Sigmoid colon (tissue), 7 donors: ENCODE data around the gene TACC2. TPM values are rescaled to one million over a fixed set of nuclear protein-coding genes. Genes with fewer than 3 reads are reported as not detected.

Experiments used
- DNase-seq: peaks from one replicate; pipeline ENCODE4 v3.0.0-alpha.2; 2019
- H3K27ac ChIP-seq, 4 donors: fragments of 200-600 bp; sonication (generic); one replicate each; pipeline ENCODE4 v1.5.1; 2016 to 2019; ENCODE audit warnings: mild to moderate bottlenecking in 1 of 4
- H3K27me3 ChIP-seq, 3 donors: fragments of 200-600 bp; sonication (generic); one replicate each; pipeline ENCODE4 v1.5.1; 2019; ENCODE audit warnings: mild to moderate bottlenecking in 1 of 3
- H3K36me3 ChIP-seq, 4 donors: fragments of 200-600 bp; sonication (generic); one replicate each; pipeline ENCODE4 v1.5.1; 2016 to 2019
- H3K4me1 ChIP-seq, 4 donors: fragments of 200-600 bp; sonication (generic); one replicate each; pipeline ENCODE4 v1.5.1; 2017 to 2019
- H3K4me3 ChIP-seq, 4 donors: fragments of 200-600 bp; sonication (generic); one replicate each; pipeline ENCODE4 v1.5.1; 2017 to 2019; ENCODE audit warnings: mild to moderate bottlenecking in 2 of 4, moderate library complexity in 1 of 4
- H3K9me3 ChIP-seq, 4 donors: fragments of 200-600 bp in 3 of 4; sonication (generic) in 3 of 4; one replicate each; pipeline versions ENCODE4 v1.5.1 to v1.6.1; 2013 to 2019
- EP300 ChIP-seq, 4 donors: sonication (generic); formaldehyde crosslinking; IDR thresholded peaks; one replicate each; pipeline ENCODE4 v1.6.1; 2017; ENCODE audit warnings: antibody characterized with exemption in 4 of 4
- POLR2A ChIP-seq, 2 donors: fragments of 450-650 bp; IDR thresholded peaks; one replicate each; pipeline ENCODE4 v1.6.1; 2016; ENCODE audit warnings: antibody characterized with exemption in 2 of 2, mild to moderate bottlenecking in 2 of 2, moderate library complexity in 2 of 2
- POLR2AphosphoS5 ChIP-seq, 4 donors: sonication (generic); formaldehyde crosslinking; IDR thresholded peaks; one replicate each; pipeline ENCODE4 v1.6.1; 2017; ENCODE audit warnings: antibody characterized with exemption in 4 of 4
- WGBS, 2 donors: extraction: QIAGEN DNeasy Blood & Tissue Kit; methylation state at CpG; one replicate each; pipeline ENCODE4 v1.1.7; 2013; 5-methylcytosine and 5-hydroxymethylcytosine counted together
- intact Hi-C: fragments of 100-400 bp; cut with DNase I; formaldehyde crosslinking; loops from one replicate; pipeline ENCODE4 v1.15.1; 2023
- polyA plus RNA-seq, 3 donors: library from polyadenylated mRNA; stranded (reverse); fragments of 200-250 nt; gene quantifications; one replicate each; pipeline ENCODE4 v1.2.3, GENCODE V29; 2013
- total RNA-seq, 4 donors: library from RNA; depleted of rRNA; stranded (reverse); fragments of >200 nt; gene quantifications; one replicate each; pipeline ENCODE4 v1.1.0, GENCODE V29; 2016
- TF ChIP-seq, protein P1 (sequence below), 4 experiments: fragments of 450-650 bp in 3 of 4; fragments of 200-600 bp in 1 of 4; IDR thresholded peaks; one replicate each; pipeline ENCODE4 v1.5.1; 2016 to 2019; ENCODE audit warnings: antibody characterized with exemption in 4 of 4, mild to moderate bottlenecking in 3 of 4, moderate library complexity in 2 of 4
- donor health status: healthy with polysubstance abuse.
- donor health status: Bipolar disorder and iron deficiency.
- donor health status: healthy.

The TACC2 gene
- total and polyA plus RNA-seq, 7 donors: 43.7 to 173 (median 71.0) TPM

- Histone ChIP-seq H3K4me3 (peak overlapping the region; percentile 18 to 39 (median 29)), H3K9me3 (no peaks in the 10 kb centered on the region), H3K27me3 (no peaks in the 10 kb centered on the region), H3K4me1 (peaks cover 0 to 72% (median 68%) of the 10 kb centered on the region in 4 donors), H3K27ac (peak overlapping the region; percentile 81 to 93 (median 86)), H3K36me3 (no peaks in the 10 kb centered on the region)
- DNase-seq: no peak
- no peak for TF ChIP-seq EP300 (IDR thresholded peaks at IDR 0.05)
- TF ChIP-seq, protein P1, sequence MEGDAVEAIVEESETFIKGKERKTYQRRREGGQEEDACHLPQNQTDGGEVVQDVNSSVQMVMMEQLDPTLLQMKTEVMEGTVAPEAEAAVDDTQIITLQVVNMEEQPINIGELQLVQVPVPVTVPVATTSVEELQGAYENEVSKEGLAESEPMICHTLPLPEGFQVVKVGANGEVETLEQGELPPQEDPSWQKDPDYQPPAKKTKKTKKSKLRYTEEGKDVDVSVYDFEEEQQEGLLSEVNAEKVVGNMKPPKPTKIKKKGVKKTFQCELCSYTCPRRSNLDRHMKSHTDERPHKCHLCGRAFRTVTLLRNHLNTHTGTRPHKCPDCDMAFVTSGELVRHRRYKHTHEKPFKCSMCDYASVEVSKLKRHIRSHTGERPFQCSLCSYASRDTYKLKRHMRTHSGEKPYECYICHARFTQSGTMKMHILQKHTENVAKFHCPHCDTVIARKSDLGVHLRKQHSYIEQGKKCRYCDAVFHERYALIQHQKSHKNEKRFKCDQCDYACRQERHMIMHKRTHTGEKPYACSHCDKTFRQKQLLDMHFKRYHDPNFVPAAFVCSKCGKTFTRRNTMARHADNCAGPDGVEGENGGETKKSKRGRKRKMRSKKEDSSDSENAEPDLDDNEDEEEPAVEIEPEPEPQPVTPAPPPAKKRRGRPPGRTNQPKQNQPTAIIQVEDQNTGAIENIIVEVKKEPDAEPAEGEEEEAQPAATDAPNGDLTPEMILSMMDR (IDR thresholded peaks at IDR 0.05): no peak
- TF ChIP-seq POLR2A (IDR thresholded peaks at IDR 0.05): no peak
- TF ChIP-seq POLR2AphosphoS5 (IDR thresholded peaks at IDR 0.05): no peak
- intact Hi-C loops: no loop called here
- WGBS, 2 donors: 76 to 83% methylated on average over 8 of the region's 8 CpGs
These were observed 139.0 kb downstream of the TACC2 start for GRCh38 chr10:122127943-122128342.

DNA sequence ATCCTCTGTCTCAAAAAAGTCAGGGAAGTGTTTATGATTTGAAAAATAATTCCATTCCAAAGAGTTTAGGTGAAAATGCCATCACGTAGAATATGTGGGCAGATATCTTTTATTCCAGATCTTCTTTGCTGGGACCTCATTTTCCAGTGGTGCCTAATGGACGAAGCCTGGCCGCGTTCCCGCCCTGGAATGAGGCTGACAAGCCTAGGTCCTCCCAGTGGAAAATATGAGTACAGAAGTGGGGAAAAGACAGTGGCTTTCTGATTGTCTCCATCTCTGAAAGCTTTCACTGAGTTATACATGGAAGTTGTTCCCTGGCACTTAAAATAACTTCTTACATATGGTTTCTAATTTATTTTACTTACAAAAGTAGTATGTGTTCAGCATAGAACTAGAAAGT, 139.4 kb downstream of the TACC2 start:
- H3K27ac ChIP-seq: peak overlapping the region; percentile 81 to 93 (median 86)
- no peaks in the 10 kb centered on the region for H3K27me3 ChIP-seq
- TF ChIP-seq, protein P1 (IDR thresholded peaks at IDR 0.05): peak in 2 of 4 experiments; percentile 21 to 50
- TF ChIP-seq POLR2A (IDR thresholded peaks at IDR 0.05) (no peak), EP300 (IDR thresholded peaks at IDR 0.05) (peak in 1 of 4 donors; percentile 52), POLR2AphosphoS5 (IDR thresholded peaks at IDR 0.05) (peak; percentile 13 to 64 (median 62))
- no peaks in the 10 kb centered on the region for H3K9me3 ChIP-seq
- peak overlapping the region; percentile 18 to 39 (median 29) for H3K4me3 ChIP-seq
- 75 to 84% methylated on average over 5 of the region's 5 CpGs for WGBS, 2 donors
- intact Hi-C loops: no loop called here
- DNase-seq: peak; percentile 94
- H3K4me1 ChIP-seq: peaks cover 0 to 76% (median 70%) of the 10 kb centered on the region in 4 donors
- H3K36me3 ChIP-seq: no peaks in the 10 kb centered on the region

DNA sequence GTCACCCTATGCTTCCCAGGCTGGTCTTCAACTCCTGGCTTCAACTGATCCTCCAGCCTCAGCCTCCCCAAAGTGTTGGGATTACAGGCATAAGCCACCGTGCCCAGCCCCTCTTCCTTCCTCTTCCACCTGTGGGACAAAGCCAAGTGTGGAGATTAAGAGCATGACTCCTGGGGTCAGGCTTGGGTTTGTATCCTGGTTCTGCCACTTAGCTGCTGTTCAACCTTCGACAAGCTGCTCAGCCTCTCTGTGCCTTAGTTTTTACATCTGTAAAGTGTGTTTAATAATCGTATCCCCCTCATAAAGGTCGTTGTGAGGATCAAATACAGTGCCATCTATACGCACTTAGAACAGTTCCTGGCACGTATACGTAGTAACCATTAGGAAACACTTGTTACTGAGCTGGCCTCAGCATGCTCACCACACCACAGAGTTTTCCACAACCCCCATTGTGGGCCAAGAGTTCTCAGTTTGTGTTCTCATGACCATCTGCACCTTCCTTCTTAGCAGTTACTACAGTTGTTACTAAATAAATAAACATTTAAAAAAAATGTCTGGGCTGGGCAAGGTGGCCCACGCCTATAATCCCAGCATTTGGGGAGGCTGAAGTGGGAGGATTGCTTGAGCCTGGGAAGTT, 141.6 kb downstream of the TACC2 start:
- Histone ChIP-seq H3K27ac (peak overlapping the region; percentile 81 to 93 (median 86)), H3K27me3 (no peaks in the 10 kb centered on the region), H3K9me3 (no peaks in the 10 kb centered on the region), H3K4me1 (peaks cover 0 to 87% (median 75%) of the 10 kb centered on the region in 4 donors), H3K4me3 (no peak overlapping the region), H3K36me3 (peaks cover 0 to 17% (median 0%) of the 10 kb centered on the region in 4 donors)
- DNase-seq: no peak
- 79 to 82% methylated on average over 8 of the region's 8 CpGs for WGBS, 2 donors
- intact Hi-C loops: no loop called here
- no peak for TF ChIP-seq EP300 (IDR thresholded peaks at IDR 0.05)
- no peak for TF ChIP-seq POLR2A (IDR thresholded peaks at IDR 0.05)

DNA sequence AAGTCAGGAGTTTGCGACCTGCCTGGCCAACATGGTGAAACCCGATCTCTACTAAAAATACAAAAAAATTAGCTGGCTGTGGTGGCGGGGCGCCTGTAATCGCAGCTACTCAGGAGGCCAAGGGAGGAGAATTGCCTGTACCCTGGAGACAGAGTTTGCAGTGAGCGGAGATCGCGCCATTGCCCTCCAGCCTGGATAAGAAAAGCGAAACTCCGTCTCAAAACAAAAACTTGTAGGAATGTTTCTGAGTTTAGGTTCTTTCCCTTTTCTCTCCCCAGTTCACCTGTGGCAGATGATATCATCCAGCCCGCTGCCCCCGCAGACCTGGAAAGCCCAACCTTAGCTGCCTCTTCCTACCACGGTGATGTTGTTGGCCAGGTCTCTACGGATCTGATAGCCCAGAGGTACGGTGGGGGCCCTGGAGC, 143.4 kb downstream of the TACC2 start:
- TF ChIP-seq POLR2A (IDR thresholded peaks at IDR 0.05) (no peak), EP300 (IDR thresholded peaks at IDR 0.05) (no peak), POLR2AphosphoS5 (IDR thresholded peaks at IDR 0.05) (no peak)
- TF ChIP-seq, protein P1 (IDR thresholded peaks at IDR 0.05): no peak
- peaks cover 0 to 71% (median 64%) of the 10 kb centered on the region in 4 donors for H3K4me1 ChIP-seq
- WGBS, 2 donors: 76 to 92% methylated on average over 15 of the region's 15 CpGs
- peak overlapping the region; percentile 61 to 93 (median 68) for H3K27ac ChIP-seq
- no peaks in the 10 kb centered on the region for H3K9me3 ChIP-seq
- intact Hi-C loops: no loop called here
- H3K27me3 ChIP-seq: no peaks in the 10 kb centered on the region
- H3K36me3 ChIP-seq: peaks cover 0 to 25% (median 0%) of the 10 kb centered on the region in 4 donors
- H3K4me3 ChIP-seq: no peak overlapping the region
- no peak for DNase-seq

DNA sequence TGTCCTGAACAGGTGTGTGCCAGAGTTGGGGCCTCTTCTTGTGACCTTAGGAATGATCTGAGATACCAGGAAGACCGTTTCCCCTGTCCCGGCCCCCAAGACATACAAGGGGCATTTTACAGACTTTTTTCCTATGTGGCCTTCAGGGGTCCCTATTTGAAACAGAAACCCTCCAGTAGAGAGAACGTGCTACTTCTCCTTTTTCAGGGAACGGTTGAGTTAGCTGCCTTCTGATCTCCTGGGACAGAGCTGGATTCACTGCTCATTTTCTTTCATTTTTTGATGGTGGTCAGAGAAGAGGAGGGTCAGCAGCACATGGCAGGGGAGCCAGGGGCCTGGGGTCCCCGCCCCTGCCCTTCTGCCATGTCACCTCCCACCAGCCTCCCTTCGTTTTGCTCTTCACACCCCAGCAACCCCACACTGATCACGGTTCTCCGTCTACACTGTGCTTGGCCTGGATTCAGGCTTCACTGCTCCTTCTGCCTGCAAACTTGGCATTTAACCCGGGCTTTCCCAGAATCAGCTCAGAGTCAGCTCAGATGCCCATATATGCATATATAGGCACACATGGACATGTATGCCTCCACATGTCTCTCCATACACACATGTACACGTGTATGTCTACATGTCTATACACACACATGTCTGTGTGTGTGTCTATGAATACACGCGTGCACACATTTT, 144.1 kb downstream of the TACC2 start:
- TF ChIP-seq, protein P1 (IDR thresholded peaks at IDR 0.05): no peak
- TF ChIP-seq POLR2AphosphoS5 (IDR thresholded peaks at IDR 0.05): peak in 1 of 4 donors; percentile 8

More for the DNA sequence above, 144.1 kb downstream of the TACC2 start:
- 67 to 84% methylated on average over 12 of the region's 12 CpGs for WGBS, 2 donors
- Histone ChIP-seq H3K4me3 (no peak overlapping the region), H3K9me3 (no peaks in the 10 kb centered on the region), H3K27me3 (no peaks in the 10 kb centered on the region), H3K36me3 (peaks cover 0 to 30% (median 0%) of the 10 kb centered on the region in 4 donors), H3K4me1 (peaks cover 0 to 64% (median 58%) of the 10 kb centered on the region in 4 donors), H3K27ac (peak overlapping the region; percentile 61 to 93 (median 68))
- intact Hi-C loops: no loop called here
- no peak for DNase-seq
